ENCODE results near the gene LGALS4.

Gene LGALS4

GRCh38 chr19:38812009-38812840, 520 bp downstream of the LGALS4 start:
- TF ChIP-seq, protein P1, sequence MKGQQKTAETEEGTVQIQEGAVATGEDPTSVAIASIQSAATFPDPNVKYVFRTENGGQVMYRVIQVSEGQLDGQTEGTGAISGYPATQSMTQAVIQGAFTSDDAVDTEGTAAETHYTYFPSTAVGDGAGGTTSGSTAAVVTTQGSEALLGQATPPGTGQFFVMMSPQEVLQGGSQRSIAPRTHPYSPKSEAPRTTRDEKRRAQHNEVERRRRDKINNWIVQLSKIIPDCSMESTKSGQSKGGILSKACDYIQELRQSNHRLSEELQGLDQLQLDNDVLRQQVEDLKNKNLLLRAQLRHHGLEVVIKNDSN (IDR thresholded peaks at IDR 0.05): no peak
- no peak for TF ChIP-seq RAD21 (IDR thresholded peaks at IDR 0.05; ENCODE audit: low read depth)
- no peak for TF ChIP-seq CREB1 (IDR thresholded peaks at IDR 0.05; ENCODE audit: low read depth)
- TF ChIP-seq TAF1 (IDR thresholded peaks at IDR 0.05; ENCODE audit: low read depth): no peak
- no peak for TF ChIP-seq EGR1 (IDR thresholded peaks at IDR 0.05)
- TF ChIP-seq ZBTB7A (IDR thresholded peaks at IDR 0.05; ENCODE audit: low read depth): no peak
- no peak for TF ChIP-seq FOXM1 (IDR thresholded peaks at IDR 0.05; ENCODE audit: borderline replicate concordance, low read depth)
- no peak for TF ChIP-seq NFIC (IDR thresholded peaks at IDR 0.05)
- TF ChIP-seq EP300 (IDR thresholded peaks at IDR 0.05; ENCODE audit: borderline replicate concordance): no peak
- no peak for TF ChIP-seq REST (IDR thresholded peaks at IDR 0.05; ENCODE audit: low read depth)
- no peak for TF ChIP-seq TEAD4 (IDR thresholded peaks at IDR 0.05)
- no peak for TF ChIP-seq CEBPB (IDR thresholded peaks at IDR 0.05)
- TF ChIP-seq TCF12 (IDR thresholded peaks at IDR 0.05; ENCODE audit: low read depth): no peak
- TF ChIP-seq, protein P2, sequence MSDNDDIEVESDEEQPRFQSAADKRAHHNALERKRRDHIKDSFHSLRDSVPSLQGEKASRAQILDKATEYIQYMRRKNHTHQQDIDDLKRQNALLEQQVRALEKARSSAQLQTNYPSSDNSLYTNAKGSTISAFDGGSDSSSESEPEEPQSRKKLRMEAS (IDR thresholded peaks at IDR 0.05): no peak
- no peak for TF ChIP-seq YY1 (IDR thresholded peaks at IDR 0.05; ENCODE audit: low read depth)

GRCh38 chr19:38809592-38810252, 3.0 kb downstream of the LGALS4 start:
- TF ChIP-seq TEAD4 (IDR thresholded peaks at IDR 0.05): no peak
- TF ChIP-seq, protein P2 (IDR thresholded peaks at IDR 0.05): no peak
- TF ChIP-seq FOXM1 (IDR thresholded peaks at IDR 0.05; ENCODE audit: borderline replicate concordance, low read depth): no peak
- no peak for TF ChIP-seq YY1 (IDR thresholded peaks at IDR 0.05; ENCODE audit: low read depth)
- TF ChIP-seq, protein P1 (IDR thresholded peaks at IDR 0.05): no peak
- TF ChIP-seq EGR1 (IDR thresholded peaks at IDR 0.05): no peak
- TF ChIP-seq CREB1 (IDR thresholded peaks at IDR 0.05; ENCODE audit: low read depth): no peak
- no peak for TF ChIP-seq REST (IDR thresholded peaks at IDR 0.05; ENCODE audit: low read depth)
- no peak for TF ChIP-seq ZBTB7A (IDR thresholded peaks at IDR 0.05; ENCODE audit: low read depth)
- TF ChIP-seq CEBPB (IDR thresholded peaks at IDR 0.05): no peak
- TF ChIP-seq EP300 (IDR thresholded peaks at IDR 0.05; ENCODE audit: borderline replicate concordance): no peak
- no peak for TF ChIP-seq NFIC (IDR thresholded peaks at IDR 0.05)
- TF ChIP-seq TCF12 (IDR thresholded peaks at IDR 0.05; ENCODE audit: low read depth): no peak
- no peak for TF ChIP-seq RAD21 (IDR thresholded peaks at IDR 0.05; ENCODE audit: low read depth)

GRCh38 chr19:38808741-38809140, 4.0 kb downstream of the LGALS4 start:
- no peak for TF ChIP-seq ZBTB7A (IDR thresholded peaks at IDR 0.05; ENCODE audit: low read depth)
- TF ChIP-seq EP300 (IDR thresholded peaks at IDR 0.05; ENCODE audit: borderline replicate concordance): no peak
- no peak for TF ChIP-seq REST (IDR thresholded peaks at IDR 0.05; ENCODE audit: low read depth)
- TF ChIP-seq TEAD4 (IDR thresholded peaks at IDR 0.05): no peak
- TF ChIP-seq CREB1 (IDR thresholded peaks at IDR 0.05; ENCODE audit: low read depth): no peak
- TF ChIP-seq, protein P1 (IDR thresholded peaks at IDR 0.05): no peak
- TF ChIP-seq EGR1 (IDR thresholded peaks at IDR 0.05): no peak
- TF ChIP-seq CEBPB (IDR thresholded peaks at IDR 0.05): no peak
- TF ChIP-seq FOXM1 (IDR thresholded peaks at IDR 0.05; ENCODE audit: borderline replicate concordance, low read depth): no peak
- TF ChIP-seq NFIC (IDR thresholded peaks at IDR 0.05): no peak
